HepG2 (cell line): ENCODE data around the gene RBM5. TPM values are rescaled to one million over a fixed set of nuclear protein-coding genes. Genes with fewer than 3 reads are reported as not detected.
A peak's percentile ranks its signal among the peaks of the same experiment; 100 is the strongest.

Experiments
- ATAC-seq: fragments of 200-7000 bp; cut with Tn5 transposase; 3 replicates; pipeline ENCODE4 v1.9.1; 2020; ENCODE audit warnings: mild to moderate bottlenecking, moderate library complexity
- BruUV-seq: library from RNA; stranded (reverse); fragments of 400-500 nt; replicated peaks from 2 replicates; lab custom pipeline; 2021; lab: Mats Ljungman, UMichigan
- CTCF ChIA-PET: fragments of 300-600 bp; formaldehyde crosslinking; extraction: SDS; loops from one replicate; lab custom pipeline; 2021; ENCODE audit warnings: low total read pairs, inconsistent platforms, low intra/inter-chr PET ratio; lab: Yijun Ruan, JAX
- POLR2A ChIA-PET: fragments of 350-600 bp; sonication (Branson Sonifier 250); formaldehyde crosslinking; loops from one replicate; lab custom pipeline; 2020; ENCODE audit warnings: antibody characterized with exemption, inconsistent platforms; lab: Yijun Ruan, JAX
- DNase-seq: peaks from one replicate; pipeline ENCODE4 v3.0.0-alpha.2; 2015; ENCODE audit warnings: low spot score
- FAIRE-seq: peaks from 3 replicates; lab custom pipeline; 2011; peaks lifted over from hg19 to GRCh38; lab: Jason Lieb, UNC
- H2AFZ ChIP-seq: one replicate; pipeline ENCODE4 v1.6.1; 2011; ENCODE audit warnings: low read length, inconsistent platforms
- H3K27ac ChIP-seq: fragments of 300-600 bp; 3 replicates; pipeline ENCODE4 v1.8.0; 2011; ENCODE audit warnings: mixed run types, mild to moderate bottlenecking, mixed read lengths, low read length, inconsistent platforms; ENCODE audit not compliant: insufficient read depth; ENCODE audit errors: extremely low read length
- H3K27me3 ChIP-seq, 2 experiments: fragments of 200-600 bp in 1 of 2; 2 replicates in 1 of 2; 3 replicates in 1 of 2; pipeline versions ENCODE4 v1.6.0 to v1.8.0; 2011; ENCODE audit warnings: low read length in 2 of 2, mild to moderate bottlenecking in 2 of 2, moderate library complexity in 2 of 2, inconsistent platforms in 1 of 2; ENCODE audit not compliant: insufficient read depth in 2 of 2, control insufficient read depth in 1 of 2
- H3K36me3 ChIP-seq, 2 experiments: fragments of 200-600 bp in 1 of 2; replicated peaks in 1 of 2; 2 replicates in 1 of 2; 3 replicates in 1 of 2; pipeline versions ENCODE4 v1.5.1 to v1.8.0; 2011; ENCODE audit warnings: low read length in 2 of 2, inconsistent platforms in 1 of 2; ENCODE audit not compliant: insufficient read depth in 2 of 2, control insufficient read depth in 1 of 2
- H3K4me1 ChIP-seq: 2 replicates; pipeline ENCODE4 v1.5.1; 2012; ENCODE audit warnings: low read length, inconsistent platforms; ENCODE audit not compliant: insufficient read depth
- H3K4me2 ChIP-seq: 2 replicates; pipeline ENCODE4 v1.6.0; 2011; ENCODE audit warnings: low read depth, low read length, inconsistent platforms
- H3K4me3 ChIP-seq, 3 experiments: fragments of 200-600 bp in 1 of 3; sonication (generic), shearing (Covaris generic) in 1 of 3; replicated peaks in 1 of 3; 2 replicates each; pipeline ENCODE4 v1.5.1; 2011 to 2016; ENCODE audit warnings: low read length in 3 of 3, inconsistent platforms in 2 of 3, low read depth in 2 of 3, mild to moderate bottlenecking in 2 of 3, control low read depth in 1 of 3, mixed read lengths in 1 of 3; ENCODE audit not compliant: insufficient read depth in 1 of 3
- H3K79me2 ChIP-seq: one replicate; pipeline ENCODE4 v1.6.1; 2011; ENCODE audit warnings: low read length, inconsistent platforms; ENCODE audit not compliant: insufficient read depth
- H3K9ac ChIP-seq: 2 replicates; pipeline ENCODE4 v1.6.0; 2011; ENCODE audit warnings: mild to moderate bottlenecking, low read depth, low read length, inconsistent platforms; ENCODE audit not compliant: insufficient read depth
- H3K9me3 ChIP-seq: 2 replicates; pipeline ENCODE4 v1.5.1; 2012; ENCODE audit warnings: mild to moderate bottlenecking, low read length
- H4K20me1 ChIP-seq: 2 replicates; pipeline ENCODE4 v1.6.0; 2011; ENCODE audit warnings: inconsistent platforms, mild to moderate bottlenecking, low read length, moderate library complexity; ENCODE audit not compliant: insufficient read depth
- BCL6 ChIP-seq: IDR thresholded peaks from 2 replicates; pipeline ENCODE4 v1.6.1; 2016; ENCODE audit warnings: missing genetic modification reagents, missing compliant biosample characterization
- LCORL ChIP-seq, 2 experiments: fragments of 450-650 bp in 1 of 2; sonication (generic) in 1 of 2; formaldehyde crosslinking in 1 of 2; IDR thresholded peaks; 2 replicates each; pipeline versions ENCODE4 v1.5.0 to v1.6.1; 2017 to 2020; ENCODE audit warnings: antibody characterized with exemption in 1 of 2, missing genetic modification reagents in 1 of 2
- MAFK ChIP-seq, 2 experiments: IDR thresholded peaks in 1 of 2; conservative IDR thresholded peaks in 1 of 2; 2 replicates each; pipeline ENCODE4 v1.6.1; 2011; ENCODE audit warnings: improper control_type of control experiment in 2 of 2, low read length in 2 of 2
- PHF21A ChIP-seq: sonication (generic); formaldehyde crosslinking; IDR thresholded peaks from 2 replicates; pipeline ENCODE4 v1.5.0; 2020; ENCODE audit warnings: mild to moderate bottlenecking, missing genetic modification reagents
- SMAD3 ChIP-seq: sonication (generic); formaldehyde crosslinking; IDR thresholded peaks from 2 replicates; pipeline ENCODE4 v1.4.0; 2020; ENCODE audit warnings: missing genetic modification reagents
- TEAD3 ChIP-seq: optimal IDR thresholded peaks from 2 replicates; pipeline ENCODE3; 2016; ENCODE audit warnings: borderline replicate concordance
- ZBTB8A ChIP-seq: sonication (generic); formaldehyde crosslinking; IDR thresholded peaks from 2 replicates; pipeline ENCODE4 v1.4.0; 2020; ENCODE audit warnings: mild to moderate bottlenecking, low read depth, missing genetic modification reagents, borderline replicate concordance
- ZNF263 ChIP-seq: sonication (generic); formaldehyde crosslinking; IDR thresholded peaks from 2 replicates; pipeline ENCODE4 v1.4.0; 2020; ENCODE audit warnings: missing genetic modification reagents
- ZNF329 ChIP-seq: sonication (generic); formaldehyde crosslinking; IDR thresholded peaks from 2 replicates; pipeline ENCODE4 v1.9.0; 2021; ENCODE audit warnings: low read depth, mild to moderate bottlenecking, missing genetic modification reagents
- ZNF577 ChIP-seq: sonication (generic); formaldehyde crosslinking; IDR thresholded peaks from 2 replicates; pipeline ENCODE4 v1.4.0; 2020; ENCODE audit warnings: mild to moderate bottlenecking, low read depth, missing genetic modification reagents, borderline replicate concordance
- WGBS: methylation state at CpG from one replicate; pipeline ENCODE4 v1.1.6; 2017; ENCODE audit warnings: low lambda C conversion rate; 5-methylcytosine and 5-hydroxymethylcytosine counted together
- in situ Hi-C: cut with HindIII; loops from 2 replicates; pipeline ENCODE4 v1.10.0; 2017; ENCODE audit warnings: low pct_unique_long_range_greater_than_20kb; ENCODE audit not compliant: extremely low pct_ligation_motif_present
- intact Hi-C: fragments of 100-400 bp; cut with micrococcal nuclease; formaldehyde crosslinking; loops from one replicate; pipeline ENCODE4 v1.10.0; 2022; ENCODE audit not compliant: unreplicated experiment
- polyA plus RNA-seq, 8 experiments: library from polyadenylated mRNA; depleted of rRNA in 3 of 8; stranded (reverse) in 7 of 8; unstranded in 1 of 8; fragments of >200 nt; fragmentation: Illumina TruSeq in 4 of 8; extraction: Trizol in 4 of 8; gene quantifications; 2 replicates each; pipeline versions ENCODE4 v1.2.1 to v1.2.3, GENCODE V29; 2011 to 2016; ENCODE audit warnings: low read depth in 4 of 8, missing spikeins in 1 of 8, mixed read lengths in 1 of 8; ENCODE audit not compliant: insufficient read depth in 1 of 8
- total RNA-seq, 5 experiments: library from RNA; depleted of rRNA; stranded (reverse); fragments of >200 nt; fragmentation: Illumina TruSeq; extraction: Trizol; gene quantifications; 2 replicates each; pipeline ENCODE4 v1.2.3, GENCODE V29; 2016; ENCODE audit warnings: low read depth in 1 of 5
- TF ChIP-seq, protein P1 (sequence below): sonication (generic); formaldehyde crosslinking; IDR thresholded peaks from 2 replicates; pipeline ENCODE4 v1.5.1; 2020; ENCODE audit warnings: mild to moderate bottlenecking, missing genetic modification reagents, moderate library complexity

Gene RBM5
- total and polyA plus RNA-seq, 2 of the 13 experiments (the other 11 are each of a cell fraction or from before 2014, with no cell fraction given) = 106 to 204 TPM

DNA sequence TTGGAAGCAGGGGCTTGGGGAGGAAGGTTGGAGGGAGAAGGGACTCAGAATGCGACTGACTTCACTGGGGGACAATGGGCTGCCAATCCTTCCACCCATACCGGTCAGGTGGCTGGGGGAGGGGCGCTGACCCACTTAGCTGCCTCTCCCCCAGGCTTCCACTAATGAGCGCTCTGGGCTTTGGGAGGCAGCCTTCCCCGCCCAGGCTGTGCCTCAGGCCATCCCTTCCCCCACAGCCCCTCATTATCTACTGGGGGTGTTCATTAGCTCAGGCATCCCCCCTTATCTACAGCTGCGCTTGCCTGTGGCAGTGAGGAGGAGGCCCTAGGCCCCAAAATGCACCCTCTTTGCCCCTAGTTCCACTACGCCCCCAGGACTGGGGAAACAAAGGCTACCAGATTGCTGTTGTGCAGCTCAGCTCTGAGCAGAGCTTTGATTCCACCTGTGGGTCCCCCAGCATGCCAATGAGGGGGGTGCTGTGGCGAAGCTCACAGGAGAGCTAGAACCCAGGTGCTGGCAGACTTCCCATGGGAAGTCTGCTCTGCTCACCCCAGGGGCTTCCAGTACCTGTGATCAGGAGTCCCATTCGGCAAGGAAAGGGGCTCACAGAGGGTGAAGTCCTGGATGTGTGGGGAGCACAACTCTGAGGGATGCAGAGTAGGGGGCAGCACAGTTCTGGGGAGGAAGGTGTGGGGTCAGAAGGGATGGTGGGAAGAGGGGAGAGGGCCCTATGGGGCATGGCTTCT is 37.0 kb downstream of the RBM5 start:
- intact Hi-C loops (no loop called here), in situ Hi-C loops (no loop called here)

DNA sequence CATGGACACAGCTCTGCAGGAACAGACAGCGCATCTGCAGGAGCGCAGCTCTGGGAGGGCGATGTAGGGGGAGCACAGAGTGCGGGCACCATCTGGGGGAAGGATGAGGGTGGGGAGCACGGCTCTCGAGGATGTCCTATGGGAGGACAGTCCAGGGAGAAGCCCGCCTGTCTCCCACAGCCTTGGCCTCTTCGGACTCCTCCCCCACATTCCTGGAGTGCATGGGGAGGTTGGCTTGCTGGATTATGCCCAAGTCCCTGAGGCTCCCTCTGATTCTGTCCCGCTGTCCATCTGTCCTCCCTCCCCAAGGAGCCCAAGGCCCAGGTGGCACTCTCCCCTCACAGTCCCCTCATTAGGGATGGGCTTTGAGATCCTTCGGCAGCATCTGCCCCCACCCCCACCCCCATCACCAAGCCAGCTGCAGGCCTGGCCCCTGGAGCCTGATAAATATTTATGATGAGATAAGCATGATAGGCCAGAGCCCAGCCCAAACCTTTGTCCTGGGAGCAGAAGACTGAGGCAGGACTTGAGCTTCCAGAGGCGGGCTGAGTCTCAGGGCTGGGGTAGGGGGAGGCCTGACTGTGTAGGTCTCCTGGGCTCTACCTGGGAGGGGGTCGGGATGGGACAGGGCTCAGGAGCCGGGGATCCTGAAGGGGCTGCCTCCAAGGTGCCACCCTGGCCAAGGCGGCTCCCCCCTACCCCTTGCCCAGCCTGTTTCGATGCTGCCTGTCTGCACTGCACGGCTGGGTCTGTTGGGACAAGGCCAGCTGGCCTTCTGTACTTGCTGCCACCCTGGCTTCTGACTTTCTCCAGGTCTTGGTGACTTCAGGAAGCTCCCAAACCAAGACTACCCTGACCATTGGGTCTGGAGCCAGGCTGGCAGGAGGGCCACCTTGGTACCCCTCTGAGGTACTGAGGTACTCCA is 37.8 kb downstream of the RBM5 start:
- no peak overlapping the region for H2AFZ ChIP-seq
- peak; percentile 42 for ATAC-seq
- peaks cover 0 to 11% of the 10 kb centered on the region in 2 experiments; a peak in 3 of 5 replicates for H3K27me3 ChIP-seq
- H3K9ac ChIP-seq = no peak overlapping the region
- in situ Hi-C loops (no loop called here), intact Hi-C loops (no loop called here)
- no peaks in the 10 kb centered on the region for H3K9me3 ChIP-seq
- 0 out of 6 replicates have a peak overlapping the region, but pooled peaks of 1 of the 3 experiments have one; percentile 1 for H3K4me3 ChIP-seq
- FAIRE-seq = no peak
- H4K20me1 ChIP-seq = no peaks in the 10 kb centered on the region
- H3K79me2 ChIP-seq = no peaks in the 10 kb centered on the region
- no peaks in the 10 kb centered on the region for H3K36me3 ChIP-seq
- ChIA-PET POLR2A (interaction anchor here (0.9 to 1.3 kb wide), 2 partner anchors 11 to 23 kb away, joined by 3 read pairs; no protein-coding TSS in a partner anchor), CTCF (no interaction called here)
- no peak overlapping the region for H3K27ac ChIP-seq
- H3K4me1 ChIP-seq = peaks cover 34% of the 10 kb centered on the region
- 0% methylated on average over 5 of the region's 16 CpGs for WGBS
- DNase-seq = peak; percentile 28
- no TSS peak for BruUV-seq
- peak overlapping the region; percentile 18; the same call in 1 of the 2 replicates for H3K4me2 ChIP-seq
- TF ChIP-seq, protein P1, sequence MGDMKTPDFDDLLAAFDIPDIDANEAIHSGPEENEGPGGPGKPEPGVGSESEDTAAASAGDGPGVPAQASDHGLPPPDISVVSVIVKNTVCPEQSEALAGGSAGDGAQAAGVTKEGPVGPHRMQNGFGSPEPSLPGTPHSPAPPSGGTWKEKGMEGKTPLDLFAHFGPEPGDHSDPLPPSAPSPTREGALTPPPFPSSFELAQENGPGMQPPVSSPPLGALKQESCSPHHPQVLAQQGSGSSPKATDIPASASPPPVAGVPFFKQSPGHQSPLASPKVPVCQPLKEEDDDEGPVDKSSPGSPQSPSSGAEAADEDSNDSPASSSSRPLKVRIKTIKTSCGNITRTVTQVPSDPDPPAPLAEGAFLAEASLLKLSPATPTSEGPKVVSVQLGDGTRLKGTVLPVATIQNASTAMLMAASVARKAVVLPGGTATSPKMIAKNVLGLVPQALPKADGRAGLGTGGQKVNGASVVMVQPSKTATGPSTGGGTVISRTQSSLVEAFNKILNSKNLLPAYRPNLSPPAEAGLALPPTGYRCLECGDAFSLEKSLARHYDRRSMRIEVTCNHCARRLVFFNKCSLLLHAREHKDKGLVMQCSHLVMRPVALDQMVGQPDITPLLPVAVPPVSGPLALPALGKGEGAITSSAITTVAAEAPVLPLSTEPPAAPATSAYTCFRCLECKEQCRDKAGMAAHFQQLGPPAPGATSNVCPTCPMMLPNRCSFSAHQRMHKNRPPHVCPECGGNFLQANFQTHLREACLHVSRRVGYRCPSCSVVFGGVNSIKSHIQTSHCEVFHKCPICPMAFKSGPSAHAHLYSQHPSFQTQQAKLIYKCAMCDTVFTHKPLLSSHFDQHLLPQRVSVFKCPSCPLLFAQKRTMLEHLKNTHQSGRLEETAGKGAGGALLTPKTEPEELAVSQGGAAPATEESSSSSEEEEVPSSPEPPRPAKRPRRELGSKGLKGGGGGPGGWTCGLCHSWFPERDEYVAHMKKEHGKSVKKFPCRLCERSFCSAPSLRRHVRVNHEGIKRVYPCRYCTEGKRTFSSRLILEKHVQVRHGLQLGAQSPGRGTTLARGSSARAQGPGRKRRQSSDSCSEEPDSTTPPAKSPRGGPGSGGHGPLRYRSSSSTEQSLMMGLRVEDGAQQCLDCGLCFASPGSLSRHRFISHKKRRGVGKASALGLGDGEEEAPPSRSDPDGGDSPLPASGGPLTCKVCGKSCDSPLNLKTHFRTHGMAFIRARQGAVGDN (CRISPR knock-in tag) = peak; percentile 15; the same call in 1 of the 2 replicates
- TF ChIP-seq SMAD3 (CRISPR knock-in tag) = no peak
- TF ChIP-seq ZNF263 (CRISPR knock-in tag) = peak; percentile 98
- 0 out of 4 replicates have a peak, but pooled peaks of 1 of the 2 experiments have one; percentile 2 for TF ChIP-seq MAFK (conservative IDR thresholded peaks at IDR 0.05 in 1 of 2, IDR thresholded peaks at IDR 0.05 in 1 of 2; ENCODE audit: low read length in 2 of 2)
- TF ChIP-seq LCORL (IDR thresholded peaks at IDR 0.05) = no peak
- no peak for TF ChIP-seq LCORL (CRISPR knock-in tag; IDR thresholded peaks at IDR 0.05)
- TF ChIP-seq BCL6 (CRISPR knock-in tag) = peak; percentile 87
- peak; percentile 77 for TF ChIP-seq TEAD3 (CRISPR knock-in tag)
- no peak for TF ChIP-seq ZBTB8A (CRISPR knock-in tag)

More for the DNA sequence above, 37.0 kb downstream of the RBM5 start:
- no peaks in the 10 kb centered on the region for H4K20me1 ChIP-seq
- H3K27ac ChIP-seq = no peak overlapping the region
- ChIA-PET POLR2A (interaction anchor here (0.9 kb wide), 1 partner anchor 78 kb away, joined by 7 read pairs; no protein-coding TSS in a partner anchor), CTCF (no interaction called here)
- BruUV-seq = no TSS peak
- ATAC-seq (no peak), DNase-seq (no peak), FAIRE-seq (no peak)
- peaks cover 0 to 5% of the 10 kb centered on the region in 2 experiments; a peak in 1 of 5 replicates for H3K36me3 ChIP-seq
- H3K4me2 ChIP-seq = 0 out of 2 replicates have a peak overlapping the region, but pooled peaks have one; percentile 18
- H3K4me3 ChIP-seq = no peak overlapping the region
- H3K79me2 ChIP-seq = no peaks in the 10 kb centered on the region
- H3K9me3 ChIP-seq = no peaks in the 10 kb centered on the region
- peaks cover 0 to 10% of the 10 kb centered on the region in 2 experiments; a peak in 2 of 5 replicates for H3K27me3 ChIP-seq
- 31% methylated on average over 6 of the region's 9 CpGs for WGBS
- H3K4me1 ChIP-seq = peaks cover 34% of the 10 kb centered on the region
- TF ChIP-seq ZNF329 (CRISPR knock-in tag) (no peak), PHF21A (CRISPR knock-in tag) (no peak), ZNF577 (CRISPR knock-in tag) (no peak)
- H2AFZ ChIP-seq = no peak overlapping the region
- H3K9ac ChIP-seq = no peak overlapping the region
